ENCODE measurements around the gene HSPG2. TPM values are rescaled to one million over a fixed set of nuclear protein-coding genes. Genes with fewer than 3 reads are reported as not detected.

HSPG2 gene
- total RNA-seq, 1 donor from 2014 or later, result 197 TPM

- no peak for DNase-seq (ENCODE audit: extremely low spot score, unreplicated experiment)
- Mint-ChIP-seq H3K27ac (ENCODE audit: unreplicated experiment) (no peak overlapping the region), H3K36me3 (ENCODE audit: unreplicated experiment) (peaks cover 26% of the 10 kb centered on the region), H3K27me3 (ENCODE audit: unreplicated experiment) (no peaks in the 10 kb centered on the region), H3K4me3 (ENCODE audit: unreplicated experiment) (no peak overlapping the region), H3K4me1 (ENCODE audit: unreplicated experiment) (peaks cover 4% of the 10 kb centered on the region), H3K9me3 (ENCODE audit: unreplicated experiment) (no peaks in the 10 kb centered on the region)
- TF ChIP-seq, protein P1, sequence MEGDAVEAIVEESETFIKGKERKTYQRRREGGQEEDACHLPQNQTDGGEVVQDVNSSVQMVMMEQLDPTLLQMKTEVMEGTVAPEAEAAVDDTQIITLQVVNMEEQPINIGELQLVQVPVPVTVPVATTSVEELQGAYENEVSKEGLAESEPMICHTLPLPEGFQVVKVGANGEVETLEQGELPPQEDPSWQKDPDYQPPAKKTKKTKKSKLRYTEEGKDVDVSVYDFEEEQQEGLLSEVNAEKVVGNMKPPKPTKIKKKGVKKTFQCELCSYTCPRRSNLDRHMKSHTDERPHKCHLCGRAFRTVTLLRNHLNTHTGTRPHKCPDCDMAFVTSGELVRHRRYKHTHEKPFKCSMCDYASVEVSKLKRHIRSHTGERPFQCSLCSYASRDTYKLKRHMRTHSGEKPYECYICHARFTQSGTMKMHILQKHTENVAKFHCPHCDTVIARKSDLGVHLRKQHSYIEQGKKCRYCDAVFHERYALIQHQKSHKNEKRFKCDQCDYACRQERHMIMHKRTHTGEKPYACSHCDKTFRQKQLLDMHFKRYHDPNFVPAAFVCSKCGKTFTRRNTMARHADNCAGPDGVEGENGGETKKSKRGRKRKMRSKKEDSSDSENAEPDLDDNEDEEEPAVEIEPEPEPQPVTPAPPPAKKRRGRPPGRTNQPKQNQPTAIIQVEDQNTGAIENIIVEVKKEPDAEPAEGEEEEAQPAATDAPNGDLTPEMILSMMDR (IDR thresholded peaks at IDR 0.05), result no peak
These were observed 84.6 kb downstream of the HSPG2 start for GRCh38 chr1:21852282-21853130.

- no peak overlapping the region for H3K4me3 Mint-ChIP-seq (ENCODE audit: unreplicated experiment)
- H3K36me3 Mint-ChIP-seq (ENCODE audit: unreplicated experiment), result peaks cover 28% of the 10 kb centered on the region
- H3K27me3 Mint-ChIP-seq (ENCODE audit: unreplicated experiment), result no peaks in the 10 kb centered on the region
- TF ChIP-seq, protein P1 (IDR thresholded peaks at IDR 0.05), result no peak
- H3K27ac Mint-ChIP-seq (ENCODE audit: unreplicated experiment), result no peak overlapping the region
- no peaks in the 10 kb centered on the region for H3K4me1 Mint-ChIP-seq (ENCODE audit: unreplicated experiment)
- DNase-seq (ENCODE audit: extremely low spot score, unreplicated experiment), result no peak
- no peaks in the 10 kb centered on the region for H3K9me3 Mint-ChIP-seq (ENCODE audit: unreplicated experiment)
These were observed 85.5 kb downstream of the HSPG2 start for GRCh38 chr1:21851430-21852250.

DNA sequence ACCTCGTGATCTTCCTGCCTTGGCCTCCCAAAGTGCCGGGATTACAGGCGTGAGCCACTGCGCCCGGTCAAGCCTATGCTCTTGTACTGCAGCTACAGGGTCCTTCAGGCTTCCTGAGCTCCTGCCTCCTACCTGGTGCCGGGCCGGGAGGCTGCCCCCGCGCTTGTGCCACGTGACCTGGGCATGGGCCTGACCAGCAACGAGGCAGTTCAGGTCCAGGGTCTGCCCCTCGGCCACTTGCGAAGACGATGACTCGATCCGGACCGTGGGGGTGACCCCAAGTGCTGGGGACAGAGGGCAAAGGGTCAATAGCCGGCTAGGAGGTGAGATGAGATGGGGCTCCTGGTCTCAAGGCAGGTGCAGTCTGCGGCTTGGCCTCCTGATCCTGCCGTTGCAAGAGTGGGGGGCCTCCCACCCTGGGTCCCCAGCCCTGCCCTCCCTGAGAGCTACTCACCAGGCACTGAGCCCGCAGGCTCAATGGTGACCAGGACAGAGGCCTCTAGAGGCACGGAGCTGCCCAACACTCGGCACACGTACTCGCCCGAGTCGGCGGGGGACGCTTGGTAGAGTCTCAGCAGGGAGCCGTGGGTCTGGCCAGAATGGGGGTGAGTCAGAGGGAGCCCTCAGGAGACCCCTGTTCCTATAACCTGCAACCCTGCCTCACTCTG lies 87.1 kb downstream of the HSPG2 start:
- H3K9me3 Mint-ChIP-seq (ENCODE audit: unreplicated experiment), result no peaks in the 10 kb centered on the region
- TF ChIP-seq, protein P1 (IDR thresholded peaks at IDR 0.05), result no peak
- peaks cover 23% of the 10 kb centered on the region for H3K36me3 Mint-ChIP-seq (ENCODE audit: unreplicated experiment)
- no peaks in the 10 kb centered on the region for H3K27me3 Mint-ChIP-seq (ENCODE audit: unreplicated experiment)
- no peaks in the 10 kb centered on the region for H3K4me1 Mint-ChIP-seq (ENCODE audit: unreplicated experiment)
- H3K27ac Mint-ChIP-seq (ENCODE audit: unreplicated experiment), result no peak overlapping the region
- H3K4me3 Mint-ChIP-seq (ENCODE audit: unreplicated experiment), result no peak overlapping the region
- no peak for DNase-seq (ENCODE audit: extremely low spot score, unreplicated experiment)

DNA sequence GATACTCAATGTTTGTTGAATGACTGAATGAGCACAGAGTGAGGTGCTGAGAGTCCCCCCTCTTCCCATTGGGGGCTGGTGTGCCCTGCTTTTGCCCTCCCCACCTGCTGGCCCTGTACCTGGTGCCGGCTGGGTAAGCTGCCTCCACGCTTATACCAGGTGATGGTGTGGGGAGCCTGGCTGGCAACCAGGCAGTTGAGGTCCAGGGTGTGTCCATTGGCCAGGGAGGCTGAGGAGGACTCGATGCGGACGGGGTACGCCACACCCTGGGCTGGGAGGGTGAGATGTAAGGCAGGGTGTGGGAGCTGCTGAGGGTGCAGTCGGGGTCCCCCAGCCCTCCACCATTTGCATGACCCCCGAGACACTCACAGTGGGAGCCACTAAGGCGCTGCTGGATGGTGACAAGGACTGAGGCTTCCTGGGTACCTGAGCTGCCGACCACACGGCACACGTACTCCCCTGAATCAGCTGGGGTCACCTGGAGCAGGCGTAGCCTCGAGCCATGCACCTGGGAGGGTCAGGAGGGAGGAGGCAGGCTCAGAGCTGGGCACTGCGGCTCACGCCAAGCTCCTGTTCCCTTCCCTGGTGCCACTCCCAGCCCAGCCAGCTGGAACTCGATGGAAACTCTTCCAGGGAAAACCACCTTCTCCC lies 88.5 kb downstream of the HSPG2 start:
- TF ChIP-seq, protein P1 (IDR thresholded peaks at IDR 0.05), result no peak
- Mint-ChIP-seq H3K4me1 (ENCODE audit: unreplicated experiment) (no peaks in the 10 kb centered on the region), H3K27me3 (ENCODE audit: unreplicated experiment) (no peaks in the 10 kb centered on the region), H3K4me3 (ENCODE audit: unreplicated experiment) (no peak overlapping the region), H3K36me3 (ENCODE audit: unreplicated experiment) (peaks cover 24% of the 10 kb centered on the region), H3K9me3 (ENCODE audit: unreplicated experiment) (no peaks in the 10 kb centered on the region), H3K27ac (ENCODE audit: unreplicated experiment) (no peak overlapping the region)
- DNase-seq (ENCODE audit: extremely low spot score, unreplicated experiment), result no peak
